IMR-90 (cell line): ENCODE measurements around the gene AKR1D1. TPM values are rescaled to one million over a fixed set of nuclear protein-coding genes. Genes with fewer than 3 reads are reported as not detected.

Source experiments
- ATAC-seq: fragments of 200-7000 bp; cut with Tn5 transposase; 2 replicates; pipeline ENCODE4 v1.9.1; 2020; ENCODE audit warnings: low read depth, mild to moderate bottlenecking, moderate library complexity
- BruUV-seq: library from RNA; stranded (reverse); fragments of 400-500 nt; replicated peaks from 2 replicates; lab custom pipeline; 2021; lab: Mats Ljungman, UMichigan
- CTCF ChIA-PET: fragments of 300-600 bp; formaldehyde crosslinking; extraction: SDS; loops from one replicate; lab custom pipeline; 2021; ENCODE audit warnings: antibody characterized with exemption; lab: Yijun Ruan, JAX
- POLR2A ChIA-PET: fragments of 300-600 bp; sonication (Branson Sonifier 250); formaldehyde crosslinking; loops from one replicate; lab custom pipeline; 2022; ENCODE audit warnings: antibody characterized with exemption; ENCODE audit not compliant: unreplicated experiment; lab: Charles Lee
- DNase-seq: peaks from one replicate; pipeline ENCODE4 v3.0.0; 2013
- H2AFZ ChIP-seq: replicated peaks from 2 replicates; pipeline ENCODE3; 2013; ENCODE audit warnings: low read length, mild to moderate bottlenecking; ENCODE audit not compliant: poor library complexity
- H2AK5ac ChIP-seq: 2 replicates; pipeline ENCODE4 v1.6.1; 2013; ENCODE audit warnings: low read depth, low read length, inconsistent platforms
- H2AK9ac ChIP-seq: replicated peaks from 2 replicates; pipeline ENCODE3; 2013; ENCODE audit warnings: mild to moderate bottlenecking, low read depth, low read length, moderate library complexity; ENCODE audit not compliant: poor library complexity
- H2BK120ac ChIP-seq: 2 replicates; pipeline ENCODE4 v1.6.1; 2013; ENCODE audit warnings: low read depth, low read length, inconsistent platforms
- H2BK15ac ChIP-seq: 3 replicates; pipeline ENCODE4 v1.6.1; 2013; ENCODE audit warnings: low read depth, low read length, inconsistent platforms
- H2BK20ac ChIP-seq: 2 replicates; pipeline ENCODE4 v1.6.1; 2013; ENCODE audit warnings: low read depth, mild to moderate bottlenecking, inconsistent platforms, low read length, moderate library complexity
- H2BK5ac ChIP-seq: 2 replicates; pipeline ENCODE4 v1.6.1; 2013; ENCODE audit warnings: mild to moderate bottlenecking, low read depth, low read length, inconsistent platforms; ENCODE audit not compliant: poor library complexity, severe bottlenecking
- H3K14ac ChIP-seq: replicated peaks from 2 replicates; pipeline ENCODE4 v1.6.1; 2013; ENCODE audit warnings: low read depth, low read length, inconsistent platforms
- H3K18ac ChIP-seq: 2 replicates; pipeline ENCODE4 v1.6.1; 2013; ENCODE audit warnings: low read depth, low read length, control low read depth
- H3K23ac ChIP-seq: 2 replicates; pipeline ENCODE4 v1.6.1; 2013; ENCODE audit warnings: low read depth, low read length, inconsistent platforms
- H3K27ac ChIP-seq: 2 replicates; pipeline ENCODE4 v1.5.1; 2013; ENCODE audit warnings: mild to moderate bottlenecking, control low read depth, low read length; ENCODE audit not compliant: insufficient read depth
- H3K27me3 ChIP-seq: 2 replicates; pipeline ENCODE4 v1.6.1; 2013; ENCODE audit warnings: low read length; ENCODE audit not compliant: control insufficient read depth, insufficient read depth
- H3K36me3 ChIP-seq: 2 replicates; pipeline ENCODE4 v1.6.1; 2013; ENCODE audit warnings: low read length, mixed read lengths; ENCODE audit not compliant: control insufficient read depth, insufficient read depth
- H3K4ac ChIP-seq: 2 replicates; pipeline ENCODE4 v1.6.1; 2013; ENCODE audit warnings: low read depth, low read length, inconsistent platforms
- H3K4me1 ChIP-seq: 2 replicates; pipeline ENCODE4 v1.6.1; 2013; ENCODE audit warnings: low read length, mixed read lengths; ENCODE audit not compliant: control insufficient read depth, insufficient read depth
- H3K4me2 ChIP-seq: 2 replicates; pipeline ENCODE4 v1.6.1; 2013; ENCODE audit warnings: low read depth, mild to moderate bottlenecking, control low read depth, low read length, moderate library complexity
- H3K4me3 ChIP-seq: 2 replicates; pipeline ENCODE4 v1.5.1; 2013; ENCODE audit warnings: low read depth, mild to moderate bottlenecking, control low read depth, low read length, moderate library complexity; ENCODE audit not compliant: insufficient read depth
- H3K56ac ChIP-seq: 2 replicates; pipeline ENCODE4 v1.6.1; 2013; ENCODE audit warnings: low read length, inconsistent platforms; ENCODE audit not compliant: insufficient read depth; ENCODE audit errors: extremely low read depth
- H3K79me1 ChIP-seq, 2 experiments: 2 replicates each; pipeline ENCODE4 v1.6.1; 2013; ENCODE audit warnings: low read length in 2 of 2, inconsistent platforms in 1 of 2, low read depth in 1 of 2
- H3K9ac ChIP-seq: 2 replicates; pipeline ENCODE4 v1.6.1; 2013; ENCODE audit warnings: low read depth, low read length, control low read depth
- H3K9me1 ChIP-seq: 2 replicates; pipeline ENCODE4 v1.6.1; 2013; ENCODE audit warnings: low read length, inconsistent platforms; ENCODE audit not compliant: insufficient read depth
- H3K9me3 ChIP-seq: 2 replicates; pipeline ENCODE4 v1.6.1; 2013; ENCODE audit warnings: low read length; ENCODE audit not compliant: control insufficient read depth, insufficient read depth
- H4K20me1 ChIP-seq: 2 replicates; pipeline ENCODE4 v1.6.1; 2013; ENCODE audit warnings: low read length, inconsistent platforms; ENCODE audit not compliant: insufficient read depth
- H4K5ac ChIP-seq: 2 replicates; pipeline ENCODE4 v1.6.1; 2013; ENCODE audit warnings: mild to moderate bottlenecking, low read depth, low read length, control low read depth
- H4K8ac ChIP-seq, 2 experiments: 2 replicates each; pipeline ENCODE4 v1.6.1; 2013; ENCODE audit warnings: low read depth in 2 of 2, low read length in 2 of 2, control low read depth in 1 of 2, inconsistent platforms in 1 of 2
- H4K91ac ChIP-seq: 2 replicates; pipeline ENCODE4 v1.6.1; 2013; ENCODE audit warnings: low read depth, low read length, inconsistent platforms; ENCODE audit not compliant: insufficient read depth
- CEBPB ChIP-seq: IDR thresholded peaks from 2 replicates; pipeline ENCODE4 v1.6.1; 2012; ENCODE audit warnings: low read depth, low read length, improper control_type of control experiment
- CTCF ChIP-seq: conservative IDR thresholded peaks from 2 replicates; pipeline ENCODE4 v1.5.1; 2012; ENCODE audit warnings: mild to moderate bottlenecking, low read depth, low read length, improper control_type of control experiment
- MAZ ChIP-seq: IDR thresholded peaks from 2 replicates; pipeline ENCODE4 v1.6.1; 2012; ENCODE audit warnings: low read depth, mild to moderate bottlenecking, low read length, improper control_type of control experiment, moderate library complexity, borderline replicate concordance
- NFE2L2 ChIP-seq: fragments of 150-350 bp; IDR thresholded peaks from 2 replicates; pipeline ENCODE4 v1.6.1; 2016; ENCODE audit warnings: low read depth, mild to moderate bottlenecking, low read length
- RAD21 ChIP-seq: IDR thresholded peaks from 2 replicates; pipeline ENCODE4 v1.6.1; 2012; ENCODE audit warnings: low read length, improper control_type of control experiment
- RCOR1 ChIP-seq: IDR thresholded peaks from 2 replicates; pipeline ENCODE4 v1.6.1; 2012; ENCODE audit warnings: mild to moderate bottlenecking, low read length, improper control_type of control experiment; ENCODE audit not compliant: insufficient replicate concordance
- SMC3 ChIP-seq: fragments of 150-350 bp; IDR thresholded peaks from 2 replicates; pipeline ENCODE4 v1.6.1; 2016; ENCODE audit warnings: low read depth, mild to moderate bottlenecking, antibody characterized with exemption, low read length, moderate library complexity
- WGBS, 2 experiments: methylation state at CpG; one replicate each; pipeline versions ENCODE4 v1.1.5 to v1.1.7; 2013; ENCODE audit warnings: missing lambda C conversion rate in 2 of 2; ENCODE audit not compliant: insufficient read length in 1 of 2; ENCODE audit errors: extremely low coverage in 2 of 2; 5-methylcytosine and 5-hydroxymethylcytosine counted together
- dilution Hi-C: fragments of 300-500 bp; cut with HindIII; formaldehyde crosslinking; loops from one replicate; pipeline ENCODE4 v1.14.3; 2018; ENCODE audit warnings: low sequenced_read_pairs; ENCODE audit not compliant: unreplicated experiment
- in situ Hi-C: fragments of 300-500 bp; cut with MboI; formaldehyde crosslinking; loops from 3 replicates; pipeline ENCODE4 v1.14.3; 2019; ENCODE audit warnings: low sequenced_read_pairs, inconsistent platforms, mixed read lengths
- intact Hi-C: fragments of 100-400 bp; cut with micrococcal nuclease; formaldehyde crosslinking; loops from 2 replicates; pipeline ENCODE4 v1.10.0; 2022
- polyA plus RNA-seq, 3 experiments: library from polyadenylated mRNA; depleted of rRNA; stranded (reverse); fragments of >200 nt; gene quantifications; 2 replicates each; pipeline ENCODE4 v1.2.3, GENCODE V29; 2012; ENCODE audit warnings: low replicate concordance in 1 of 3
- total RNA-seq: library from RNA; depleted of rRNA; stranded (reverse); fragments of >200 nt; gene quantifications from 2 replicates; pipeline ENCODE4 v1.2.3, GENCODE V29; 2012

The AKR1D1 gene
- total and polyA plus RNA-seq, 2 of the 4 experiments (the other 2 are of a cell fraction), result not detected

GRCh38 chr7:138095972-138096935 is 20.0 kb downstream of the AKR1D1 start (continued):
- TF ChIP-seq RCOR1 (no peak), RAD21 (no peak)

- Histone ChIP-seq H3K14ac (no peak overlapping the region), H2BK5ac (no peak overlapping the region), H3K27me3 (no peaks in the 10 kb centered on the region), H3K9me1 (no peaks in the 10 kb centered on the region), H2BK20ac (no peak overlapping the region), H4K91ac (no peak overlapping the region), H2AFZ (no peak overlapping the region), H3K23ac (no peak overlapping the region), H3K27ac (no peak overlapping the region), H2AK9ac (no peak overlapping the region), H3K79me1 (no peaks in the 10 kb centered on the region), H3K9me3 (no peaks in the 10 kb centered on the region), H3K18ac (no peak overlapping the region), H3K4me3 (no peak overlapping the region), H3K36me3 (no peaks in the 10 kb centered on the region), H3K4me2 (no peak overlapping the region), H3K56ac (no peak overlapping the region), H2BK120ac (no peak overlapping the region), H4K8ac (no peak overlapping the region), H2BK15ac (no peak overlapping the region), H3K4me1 (no peaks in the 10 kb centered on the region), H4K20me1 (no peaks in the 10 kb centered on the region), H3K4ac (no peak overlapping the region), H4K5ac (no peak overlapping the region), H2AK5ac (no peak overlapping the region), H3K9ac (no peak overlapping the region)
- no peak for TF ChIP-seq MAZ
- no peak for TF ChIP-seq CEBPB
- TF ChIP-seq NFE2L2, result no peak
- TF ChIP-seq CTCF, result 0 out of 2 replicates have a peak, but pooled peaks have one; percentile 16
- peak; percentile 25; the same call in 1 of the 2 replicates for TF ChIP-seq SMC3
- CTCF ChIA-PET, result no interaction called here
- POLR2A ChIA-PET, result no interaction called here
- intact Hi-C loops (loop anchor here (5.0 kb wide), 1 partner anchor 640 kb away; no protein-coding TSS in a partner anchor), in situ Hi-C loops (no loop called here), dilution Hi-C loops (no loop called here)
- ATAC-seq (no peak; the same call in 1 of the 2 replicates), DNase-seq (no peak)
- BruUV-seq, result no TSS peak
- WGBS, 2 experiments, result no CpG with 5 or more reads among the region's 3 CpGs
These were observed 20.9 kb downstream of the AKR1D1 start for GRCh38 chr7:138097064-138097741.
